Glutamatergic neuron (in vitro differentiated cells): ENCODE results near the gene IMP3. TPM values are rescaled to one million over a fixed set of nuclear protein-coding genes. Genes with fewer than 3 reads are reported as not detected.

Experiments used
- DNase-seq: peaks from one replicate; pipeline ENCODE4 v3.0.0; 2022
- H3K27ac Mint-ChIP-seq: one replicate; pipeline ENCODE4 v1.8.0; 2020; ENCODE audit warnings: mild to moderate bottlenecking, mixed read lengths, inconsistent platforms; ENCODE audit not compliant: unreplicated experiment
- H3K27me3 Mint-ChIP-seq: one replicate; pipeline ENCODE4 v1.8.0; 2020; ENCODE audit warnings: mild to moderate bottlenecking, moderate library complexity, mixed read lengths, inconsistent platforms; ENCODE audit not compliant: unreplicated experiment
- H3K36me3 Mint-ChIP-seq: one replicate; pipeline ENCODE4 v1.8.0; 2020; ENCODE audit warnings: mild to moderate bottlenecking, mixed read lengths, inconsistent platforms; ENCODE audit not compliant: unreplicated experiment
- H3K4me1 Mint-ChIP-seq: one replicate; pipeline ENCODE4 v1.8.0; 2020; ENCODE audit warnings: mild to moderate bottlenecking, low read depth, mixed read lengths, inconsistent platforms; ENCODE audit not compliant: unreplicated experiment
- H3K4me3 Mint-ChIP-seq: one replicate; pipeline ENCODE4 v1.8.0; 2020; ENCODE audit warnings: mild to moderate bottlenecking, mixed read lengths, inconsistent platforms; ENCODE audit not compliant: unreplicated experiment
- H3K9me3 Mint-ChIP-seq: one replicate; pipeline ENCODE4 v1.8.0; 2020; ENCODE audit warnings: mild to moderate bottlenecking, moderate library complexity, mixed read lengths, inconsistent platforms; ENCODE audit not compliant: unreplicated experiment
- total RNA-seq: library from RNA; stranded (reverse); fragmentation: NEBNext Ultra II Directional; extraction: Animal tissue kit (Norgen Biotek cat#: 25700); gene quantifications from one replicate; pipeline ENCODE4 v1.2.1, GENCODE V29; 2021; ENCODE audit not compliant: unreplicated experiment
- TF ChIP-seq, protein P1 (sequence below): fragments of 200-600 bp; sonication (generic); IDR thresholded peaks from one replicate; pipeline ENCODE4 v1.5.0; 2021; ENCODE audit not compliant: partially characterized antibody, unreplicated experiment

Gene IMP3
- total RNA-seq, 1 donor from 2014 or later, result 33.6 TPM

DNA sequence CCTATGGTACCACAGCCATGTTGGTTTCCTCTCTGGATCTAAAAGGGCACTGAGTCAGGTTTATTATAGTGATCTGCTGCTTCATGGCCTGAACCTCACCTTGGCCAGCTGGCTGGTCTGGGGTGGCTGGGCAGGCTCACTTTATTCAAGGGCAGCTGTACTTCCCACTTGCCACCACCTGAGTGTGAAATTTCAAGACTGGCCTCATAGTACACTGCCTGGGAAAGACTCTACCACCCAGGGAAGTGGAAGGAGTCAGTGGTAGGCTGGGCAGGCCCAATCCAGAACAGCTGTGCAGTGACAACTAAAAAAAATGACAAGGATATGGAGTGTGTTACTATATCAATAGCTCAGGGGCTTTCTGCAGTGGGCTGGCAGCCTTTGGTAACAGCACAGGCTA is 23.3 kb downstream of the IMP3 start:
- TF ChIP-seq, protein P1, sequence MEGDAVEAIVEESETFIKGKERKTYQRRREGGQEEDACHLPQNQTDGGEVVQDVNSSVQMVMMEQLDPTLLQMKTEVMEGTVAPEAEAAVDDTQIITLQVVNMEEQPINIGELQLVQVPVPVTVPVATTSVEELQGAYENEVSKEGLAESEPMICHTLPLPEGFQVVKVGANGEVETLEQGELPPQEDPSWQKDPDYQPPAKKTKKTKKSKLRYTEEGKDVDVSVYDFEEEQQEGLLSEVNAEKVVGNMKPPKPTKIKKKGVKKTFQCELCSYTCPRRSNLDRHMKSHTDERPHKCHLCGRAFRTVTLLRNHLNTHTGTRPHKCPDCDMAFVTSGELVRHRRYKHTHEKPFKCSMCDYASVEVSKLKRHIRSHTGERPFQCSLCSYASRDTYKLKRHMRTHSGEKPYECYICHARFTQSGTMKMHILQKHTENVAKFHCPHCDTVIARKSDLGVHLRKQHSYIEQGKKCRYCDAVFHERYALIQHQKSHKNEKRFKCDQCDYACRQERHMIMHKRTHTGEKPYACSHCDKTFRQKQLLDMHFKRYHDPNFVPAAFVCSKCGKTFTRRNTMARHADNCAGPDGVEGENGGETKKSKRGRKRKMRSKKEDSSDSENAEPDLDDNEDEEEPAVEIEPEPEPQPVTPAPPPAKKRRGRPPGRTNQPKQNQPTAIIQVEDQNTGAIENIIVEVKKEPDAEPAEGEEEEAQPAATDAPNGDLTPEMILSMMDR, result no peak
- Mint-ChIP-seq H3K27ac (no peak overlapping the region), H3K9me3 (peaks cover 2% of the 10 kb centered on the region), H3K4me1 (peaks cover 12% of the 10 kb centered on the region), H3K27me3 (peaks cover 6% of the 10 kb centered on the region), H3K36me3 (peaks cover 6% of the 10 kb centered on the region), H3K4me3 (no peak overlapping the region)
- no peak for DNase-seq

DNA sequence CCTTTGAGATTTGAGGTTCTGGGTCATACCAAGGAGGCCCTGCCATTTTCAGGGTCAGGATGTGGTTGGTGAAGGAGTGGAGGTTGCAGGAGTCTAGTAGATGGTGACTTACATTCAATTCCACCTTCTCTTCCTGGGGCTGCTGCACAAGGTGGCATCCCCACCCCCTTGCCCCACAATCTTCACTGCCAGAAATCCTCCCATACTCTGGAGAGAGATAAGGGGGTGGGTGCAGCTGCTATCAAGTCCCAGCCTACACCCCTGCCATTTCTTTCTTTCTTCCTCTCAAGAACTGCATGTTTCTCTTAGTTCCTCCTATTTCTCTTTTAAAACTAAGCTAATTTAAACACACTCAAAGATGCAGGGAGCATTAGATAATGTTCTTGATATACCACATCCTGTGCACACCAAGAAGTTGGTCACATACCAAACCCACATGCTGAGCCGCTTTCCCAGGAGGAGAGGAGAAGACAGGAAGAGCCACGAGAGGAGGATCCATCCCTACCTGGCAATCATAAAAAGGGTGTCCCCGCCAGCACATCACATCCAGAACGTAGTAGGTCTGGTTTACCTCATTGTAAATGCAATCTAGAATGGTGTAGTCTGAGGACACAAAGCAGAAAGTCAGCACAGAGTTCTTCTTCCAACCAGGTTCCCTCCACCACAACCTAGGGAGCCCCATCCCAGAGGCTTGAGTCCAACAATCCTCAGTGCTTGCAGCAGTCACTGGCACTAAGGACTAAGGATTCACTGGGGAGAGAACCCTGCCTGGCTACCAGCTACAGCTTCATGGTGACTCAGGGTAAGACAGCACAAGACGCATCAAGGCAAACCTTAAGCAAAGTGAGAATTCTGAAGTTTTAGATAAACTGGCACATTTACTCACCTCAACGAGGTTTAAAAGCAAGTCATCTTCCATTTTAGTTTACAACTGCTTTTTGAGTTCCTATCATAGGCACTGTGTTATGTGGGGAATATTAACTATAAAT is 33.0 kb downstream of the IMP3 start:
- Mint-ChIP-seq H3K4me3 (no peak overlapping the region), H3K27ac (no peak overlapping the region), H3K4me1 (no peaks in the 10 kb centered on the region), H3K9me3 (peaks cover 2% of the 10 kb centered on the region), H3K27me3 (peaks cover 1% of the 10 kb centered on the region), H3K36me3 (no peaks in the 10 kb centered on the region)
- TF ChIP-seq, protein P1, result no peak
- DNase-seq, result no peak

DNA sequence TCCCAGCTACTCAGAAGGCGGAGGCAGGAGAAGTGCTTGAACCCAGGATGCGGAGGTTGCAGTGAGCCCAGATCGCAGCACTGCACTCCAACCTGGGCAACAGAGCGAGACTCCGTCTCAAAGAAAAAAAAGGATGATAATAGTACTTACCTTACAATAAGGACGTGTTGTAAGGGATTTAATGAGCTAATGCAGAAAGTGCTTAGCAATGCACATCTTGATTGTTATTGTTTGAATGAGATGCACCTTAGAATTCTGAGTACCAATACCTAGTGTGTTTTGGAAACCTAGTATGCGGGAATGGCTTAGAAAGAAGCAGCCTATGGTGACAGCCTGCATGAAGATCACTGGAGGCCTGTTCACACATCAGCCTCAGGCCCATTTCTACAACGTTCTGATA is 34.0 kb downstream of the IMP3 start:
- H3K9me3 Mint-ChIP-seq, result peaks cover 2% of the 10 kb centered on the region
- H3K4me1 Mint-ChIP-seq, result no peaks in the 10 kb centered on the region
- H3K36me3 Mint-ChIP-seq, result no peaks in the 10 kb centered on the region
- TF ChIP-seq, protein P1, result no peak
- no peak for DNase-seq
- H3K27ac Mint-ChIP-seq, result no peak overlapping the region
- H3K4me3 Mint-ChIP-seq, result no peak overlapping the region
- H3K27me3 Mint-ChIP-seq, result peaks cover 1% of the 10 kb centered on the region

DNA sequence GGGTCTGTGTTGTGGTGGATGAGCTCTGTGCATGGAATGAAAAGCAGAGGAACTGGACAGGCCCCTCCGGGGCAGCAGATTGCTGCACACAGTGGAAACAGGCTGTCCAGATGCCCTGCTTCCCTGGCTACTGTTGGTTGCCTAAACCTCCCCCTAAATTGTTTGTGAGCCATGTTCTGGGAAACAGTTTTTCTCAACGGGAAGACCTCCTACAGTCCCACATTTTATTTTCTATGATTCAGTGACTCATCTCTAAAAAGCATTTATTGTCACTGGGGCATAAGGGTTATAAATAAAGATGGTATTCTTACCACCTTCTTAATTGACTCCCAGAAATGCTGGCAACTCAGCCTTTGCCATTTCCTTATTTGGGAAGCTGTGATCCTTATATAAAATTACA is 40.6 kb downstream of the IMP3 start:
- Mint-ChIP-seq H3K36me3 (no peaks in the 10 kb centered on the region), H3K27me3 (no peaks in the 10 kb centered on the region), H3K4me1 (peaks cover 5% of the 10 kb centered on the region), H3K4me3 (no peak overlapping the region), H3K9me3 (no peaks in the 10 kb centered on the region), H3K27ac (no peak overlapping the region)
- TF ChIP-seq, protein P1, result no peak
- no peak for DNase-seq

DNA sequence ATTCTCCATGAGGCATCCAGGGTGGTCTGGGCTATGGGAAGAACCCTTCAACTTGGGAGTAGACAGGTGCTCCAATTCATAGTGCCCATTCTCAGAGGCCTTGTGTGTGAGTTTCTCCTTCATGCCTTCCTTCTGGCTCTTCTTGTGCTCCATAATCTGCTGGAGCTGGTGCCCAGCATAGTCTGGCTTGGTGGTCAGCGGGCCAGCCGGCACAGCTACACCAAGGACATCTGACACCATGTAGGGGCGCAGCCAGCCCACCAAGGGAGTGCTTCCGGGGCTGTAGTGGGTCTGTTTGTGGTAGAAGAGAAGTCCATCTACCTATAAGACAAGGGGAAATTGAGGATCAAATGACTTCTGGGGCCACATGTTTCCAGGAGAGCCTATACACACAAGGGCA is 41.7 kb downstream of the IMP3 start:
- Mint-ChIP-seq H3K36me3 (no peaks in the 10 kb centered on the region), H3K4me3 (no peak overlapping the region), H3K27me3 (no peaks in the 10 kb centered on the region), H3K27ac (no peak overlapping the region), H3K4me1 (peaks cover 5% of the 10 kb centered on the region), H3K9me3 (no peaks in the 10 kb centered on the region)
- no peak for DNase-seq
- TF ChIP-seq, protein P1, result no peak
